OCI-LY3 (cell line): Measurements from ENCODE around the gene PERM1.

Experiments
- CTCF ChIP-seq: fragments of 200-600, 300-600 bp; sonication (generic); IDR thresholded peaks from 2 replicates; pipeline ENCODE4 v1.5.1; 2014; ENCODE audit warnings: antibody characterized with exemption, low read length, low read depth
- EZH2phosphoT487 ChIP-seq: fragments of 200-600 bp; shearing (Covaris generic); IDR thresholded peaks from 2 replicates; pipeline ENCODE4 v1.6.1; 2018; ENCODE audit warnings: antibody characterized with exemption, mixed run types, low read depth

DNA sequence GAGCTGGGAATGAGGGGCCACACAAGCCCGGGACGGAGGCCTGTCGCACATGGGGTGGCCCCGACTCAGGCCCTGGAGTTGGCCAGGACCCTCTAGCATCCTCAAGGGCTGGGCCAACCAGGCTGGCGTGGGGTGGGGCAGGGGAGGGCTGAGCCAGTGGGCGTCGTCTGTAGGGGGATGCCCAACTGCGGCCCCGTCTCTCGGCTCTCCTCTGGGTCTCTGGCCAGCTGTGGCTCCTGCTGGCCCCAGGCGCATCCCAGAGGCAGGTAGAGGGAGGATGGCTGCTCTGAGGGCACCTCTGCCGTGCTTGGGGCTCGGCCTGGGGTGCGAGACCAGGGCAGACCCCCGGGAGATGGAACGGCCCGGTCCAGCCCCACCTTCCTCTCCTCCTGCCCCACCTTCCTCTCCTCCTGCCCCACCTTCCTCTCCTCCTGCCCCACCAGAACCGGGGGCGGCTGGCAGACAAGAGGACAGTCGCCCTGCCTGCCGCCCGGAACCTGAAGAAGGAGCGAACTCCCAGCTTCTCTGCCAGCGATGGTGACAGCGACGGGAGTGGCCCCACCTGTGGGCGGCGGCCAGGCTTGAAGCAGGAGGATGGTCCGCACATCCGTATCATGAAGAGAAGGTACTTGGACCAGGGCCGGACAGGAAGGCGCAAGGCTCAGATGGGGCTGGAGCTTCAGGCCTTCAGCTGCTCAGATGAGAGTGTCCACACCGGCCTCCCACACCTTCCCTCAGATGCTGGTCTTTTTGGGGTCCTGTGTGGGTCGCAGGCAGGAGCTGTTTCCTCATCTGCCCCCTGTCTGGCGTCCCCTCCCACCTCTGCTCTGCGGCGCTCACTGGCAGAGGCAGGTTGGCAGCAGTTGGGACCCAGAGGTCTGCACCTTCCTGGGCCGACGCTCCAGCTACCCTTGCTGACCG is 51.9 kb downstream of the PERM1 start:
- TF ChIP-seq CTCF = no peak
- TF ChIP-seq EZH2phosphoT487 = no peak
